Ascending aorta (tissue), 2 donors: ENCODE measurements around the gene CTDP1. TPM values are rescaled to one million over a fixed set of nuclear protein-coding genes. Genes with fewer than 3 reads are reported as not detected.

Experiments
- DNase-seq, 2 donors: peaks; one replicate each; pipeline ENCODE4 v3.0.0-alpha.2; 2019; ENCODE audit warnings: low spot score in 2 of 2
- H3K27ac ChIP-seq, 2 donors: fragments of 200-600 bp; sonication (generic); one replicate each; pipeline ENCODE4 v1.5.1; 2016 to 2017; ENCODE audit warnings: mild to moderate bottlenecking in 1 of 2
- H3K27me3 ChIP-seq: fragments of 200-600 bp; sonication (generic); one replicate; pipeline ENCODE4 v1.5.1; 2017
- H3K36me3 ChIP-seq, 2 donors: fragments of 200-600 bp; sonication (generic); one replicate each; pipeline ENCODE4 v1.5.1; 2016
- H3K4me1 ChIP-seq, 2 donors: fragments of 200-600 bp; sonication (generic); one replicate each; pipeline ENCODE4 v1.5.1; 2016 to 2017; ENCODE audit warnings: mild to moderate bottlenecking in 1 of 2
- H3K4me3 ChIP-seq, 2 donors: fragments of 200-600 bp; sonication (generic); one replicate each; pipeline ENCODE4 v1.5.1; 2016 to 2017; ENCODE audit warnings: mild to moderate bottlenecking in 1 of 2
- H3K9me3 ChIP-seq, 2 donors: fragments of 200-600 bp; sonication (generic); one replicate each; pipeline ENCODE4 v1.5.1; 2016
- intact Hi-C: fragments of 100-400 bp; cut with DNase I; formaldehyde crosslinking; loops from one replicate; pipeline ENCODE4 v1.15.1; 2023
- total RNA-seq: library from RNA; depleted of rRNA; stranded (reverse); fragments of >200 nt; gene quantifications from one replicate; pipeline ENCODE4 v1.1.0, GENCODE V29; 2016
- TF ChIP-seq, protein P1 (sequence below), 3 experiments: fragments of 200-600 bp in 2 of 3; fragments of 450-650 bp in 1 of 3; sonication (generic) in 2 of 3; IDR thresholded peaks; one replicate each; pipeline ENCODE4 v1.5.1; 2016 to 2019; ENCODE audit warnings: antibody characterized with exemption in 3 of 3, mild to moderate bottlenecking in 1 of 3, moderate library complexity in 1 of 3

CTDP1 gene
- total RNA-seq, 1 donor from 2014 or later, result 31.7 TPM

- no peaks in the 10 kb centered on the region for H3K9me3 ChIP-seq
- intact Hi-C loops, result no loop called here
- TF ChIP-seq, protein P1, sequence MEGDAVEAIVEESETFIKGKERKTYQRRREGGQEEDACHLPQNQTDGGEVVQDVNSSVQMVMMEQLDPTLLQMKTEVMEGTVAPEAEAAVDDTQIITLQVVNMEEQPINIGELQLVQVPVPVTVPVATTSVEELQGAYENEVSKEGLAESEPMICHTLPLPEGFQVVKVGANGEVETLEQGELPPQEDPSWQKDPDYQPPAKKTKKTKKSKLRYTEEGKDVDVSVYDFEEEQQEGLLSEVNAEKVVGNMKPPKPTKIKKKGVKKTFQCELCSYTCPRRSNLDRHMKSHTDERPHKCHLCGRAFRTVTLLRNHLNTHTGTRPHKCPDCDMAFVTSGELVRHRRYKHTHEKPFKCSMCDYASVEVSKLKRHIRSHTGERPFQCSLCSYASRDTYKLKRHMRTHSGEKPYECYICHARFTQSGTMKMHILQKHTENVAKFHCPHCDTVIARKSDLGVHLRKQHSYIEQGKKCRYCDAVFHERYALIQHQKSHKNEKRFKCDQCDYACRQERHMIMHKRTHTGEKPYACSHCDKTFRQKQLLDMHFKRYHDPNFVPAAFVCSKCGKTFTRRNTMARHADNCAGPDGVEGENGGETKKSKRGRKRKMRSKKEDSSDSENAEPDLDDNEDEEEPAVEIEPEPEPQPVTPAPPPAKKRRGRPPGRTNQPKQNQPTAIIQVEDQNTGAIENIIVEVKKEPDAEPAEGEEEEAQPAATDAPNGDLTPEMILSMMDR (IDR thresholded peaks at IDR 0.05), result no peak
- H3K27me3 ChIP-seq, result no peaks in the 10 kb centered on the region
- H3K4me1 ChIP-seq, result no peaks in the 10 kb centered on the region
- H3K27ac ChIP-seq, result no peak overlapping the region
- no peak overlapping the region for H3K4me3 ChIP-seq
- DNase-seq, result no peak
- H3K36me3 ChIP-seq, result peaks cover 37 to 68% of the 10 kb centered on the region in 2 donors
Observed at GRCh38 chr18:79724299-79725080, 44.9 kb downstream of the CTDP1 start.

DNA sequence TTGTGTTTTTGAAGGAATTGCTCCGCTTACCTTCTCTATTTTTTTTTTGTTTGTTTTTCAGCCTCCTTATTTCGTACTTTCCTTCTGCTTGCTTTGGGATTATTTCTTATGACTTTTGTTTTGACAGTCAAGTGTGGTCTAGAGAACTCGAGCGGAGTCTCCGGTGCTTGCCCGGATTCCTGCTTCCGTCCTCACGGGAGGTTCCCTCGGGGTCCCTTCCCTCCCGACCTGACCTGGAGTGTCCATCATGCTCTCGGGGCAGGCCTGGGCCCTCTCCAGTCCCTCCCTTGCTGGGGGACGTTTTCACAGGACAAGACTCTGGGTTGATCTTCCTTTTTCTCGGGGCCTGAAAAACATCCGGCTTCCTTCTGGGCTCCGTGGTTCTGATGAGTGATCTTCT lies 45.9 kb downstream of the CTDP1 start:
- Histone ChIP-seq H3K9me3 (no peaks in the 10 kb centered on the region), H3K27ac (no peak overlapping the region), H3K4me3 (no peak overlapping the region), H3K27me3 (no peaks in the 10 kb centered on the region), H3K4me1 (no peaks in the 10 kb centered on the region), H3K36me3 (peaks cover 38 to 69% of the 10 kb centered on the region in 2 donors)
- DNase-seq, result no peak
- TF ChIP-seq, protein P1 (IDR thresholded peaks at IDR 0.05), result no peak
- intact Hi-C loops, result no loop called here

GRCh38 chr18:79726721-79727120 lies 47.1 kb downstream of the CTDP1 start:
- TF ChIP-seq, protein P1 (IDR thresholded peaks at IDR 0.05), result no peak
- Histone ChIP-seq H3K4me1 (no peaks in the 10 kb centered on the region), H3K27me3 (no peaks in the 10 kb centered on the region), H3K9me3 (no peaks in the 10 kb centered on the region), H3K27ac (no peak overlapping the region), H3K36me3 (peaks cover 44 to 70% of the 10 kb centered on the region in 2 donors), H3K4me3 (no peak overlapping the region)
- no peak for DNase-seq
- intact Hi-C loops, result no loop called here

GRCh38 chr18:79727211-79727610 lies 47.6 kb downstream of the CTDP1 start:
- Histone ChIP-seq H3K4me3 (no peak overlapping the region), H3K27me3 (no peaks in the 10 kb centered on the region), H3K9me3 (peaks cover 0 to 4% of the 10 kb centered on the region in 2 donors), H3K36me3 (peaks cover 48 to 72% of the 10 kb centered on the region in 2 donors), H3K27ac (no peak overlapping the region), H3K4me1 (no peaks in the 10 kb centered on the region)
- no peak for DNase-seq
- TF ChIP-seq, protein P1 (IDR thresholded peaks at IDR 0.05), result no peak
- intact Hi-C loops, result no loop called here

DNA sequence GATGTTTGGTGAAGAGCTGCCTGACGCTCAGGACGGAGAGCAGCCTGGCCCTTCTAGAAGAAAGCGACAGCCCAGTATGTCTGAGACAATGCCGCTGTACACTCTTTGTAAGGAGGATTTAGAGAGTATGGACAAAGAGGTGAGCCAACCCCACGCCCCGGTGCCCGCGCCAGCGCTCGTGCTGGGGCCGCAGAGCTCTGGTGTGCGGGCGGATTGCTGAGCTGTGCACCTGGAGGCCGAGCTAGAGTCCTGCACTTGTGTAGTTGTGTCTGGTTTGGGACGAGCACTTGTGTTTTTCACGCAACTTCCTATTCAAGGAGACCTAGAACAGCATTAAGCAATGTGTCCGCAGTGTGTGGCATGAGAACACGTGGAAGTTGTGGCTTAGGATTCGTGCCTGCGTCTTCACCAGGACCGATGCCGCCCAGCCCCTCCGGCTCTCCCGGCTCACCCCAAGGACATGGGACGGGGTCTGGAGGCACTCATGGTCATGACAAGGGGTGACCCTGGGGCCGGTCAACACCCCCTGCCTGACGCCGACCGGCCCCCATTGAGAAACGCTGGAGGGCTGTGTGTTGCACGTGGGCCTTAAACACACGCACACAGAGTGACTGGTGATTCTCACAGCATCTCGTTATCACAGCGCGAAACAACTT lies 49.5 kb downstream of the CTDP1 start:
- Histone ChIP-seq H3K36me3 (peaks cover 38 to 69% of the 10 kb centered on the region in 2 donors), H3K4me3 (no peak overlapping the region), H3K4me1 (no peaks in the 10 kb centered on the region), H3K27ac (no peak overlapping the region), H3K9me3 (peaks cover 0 to 6% of the 10 kb centered on the region in 2 donors), H3K27me3 (no peaks in the 10 kb centered on the region)
- TF ChIP-seq, protein P1 (IDR thresholded peaks at IDR 0.05), result no peak
- intact Hi-C loops, result no loop called here
- DNase-seq, result no peak
